AG10803 (cell line): Measurements from ENCODE around the gene GDAP2.

Experiments
- DNase-seq: peaks from one replicate; pipeline ENCODE4 v3.0.0; 2010; ENCODE audit warnings: low read depth
- H3K4me3 ChIP-seq: 2 replicates; pipeline ENCODE4 v1.5.1; 2011; ENCODE audit warnings: mild to moderate bottlenecking, low read length, control low read depth
- TF ChIP-seq, protein P1 (sequence below): conservative IDR thresholded peaks from 2 replicates; pipeline ENCODE4 v1.5.1; 2011; ENCODE audit warnings: mild to moderate bottlenecking, low read length, control low read depth, inconsistent platforms

Gene GDAP2

DNA sequence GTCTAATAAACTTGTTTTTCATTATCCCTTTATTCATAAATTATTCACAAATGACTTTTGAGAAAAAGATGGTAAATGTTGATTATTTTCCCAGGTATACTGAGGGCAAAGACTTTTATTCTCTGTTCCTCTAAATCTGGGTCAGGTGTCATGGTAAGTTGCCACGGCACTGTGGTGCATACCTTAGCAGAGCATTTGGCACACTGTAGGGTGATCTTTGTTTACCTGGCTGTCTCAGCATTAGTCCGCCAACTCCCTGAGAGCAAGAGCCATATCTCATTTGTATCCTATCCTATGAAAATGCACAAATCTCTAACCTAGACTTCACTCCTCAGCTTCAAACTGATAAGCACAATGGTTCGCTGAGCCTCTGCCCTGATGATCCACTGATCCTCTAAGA, 24.9 kb downstream of the GDAP2 start:
- DNase-seq: no peak
- no peak overlapping the region for H3K4me3 ChIP-seq
- TF ChIP-seq, protein P1, sequence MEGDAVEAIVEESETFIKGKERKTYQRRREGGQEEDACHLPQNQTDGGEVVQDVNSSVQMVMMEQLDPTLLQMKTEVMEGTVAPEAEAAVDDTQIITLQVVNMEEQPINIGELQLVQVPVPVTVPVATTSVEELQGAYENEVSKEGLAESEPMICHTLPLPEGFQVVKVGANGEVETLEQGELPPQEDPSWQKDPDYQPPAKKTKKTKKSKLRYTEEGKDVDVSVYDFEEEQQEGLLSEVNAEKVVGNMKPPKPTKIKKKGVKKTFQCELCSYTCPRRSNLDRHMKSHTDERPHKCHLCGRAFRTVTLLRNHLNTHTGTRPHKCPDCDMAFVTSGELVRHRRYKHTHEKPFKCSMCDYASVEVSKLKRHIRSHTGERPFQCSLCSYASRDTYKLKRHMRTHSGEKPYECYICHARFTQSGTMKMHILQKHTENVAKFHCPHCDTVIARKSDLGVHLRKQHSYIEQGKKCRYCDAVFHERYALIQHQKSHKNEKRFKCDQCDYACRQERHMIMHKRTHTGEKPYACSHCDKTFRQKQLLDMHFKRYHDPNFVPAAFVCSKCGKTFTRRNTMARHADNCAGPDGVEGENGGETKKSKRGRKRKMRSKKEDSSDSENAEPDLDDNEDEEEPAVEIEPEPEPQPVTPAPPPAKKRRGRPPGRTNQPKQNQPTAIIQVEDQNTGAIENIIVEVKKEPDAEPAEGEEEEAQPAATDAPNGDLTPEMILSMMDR: no peak

- TF ChIP-seq, protein P1: no peak
- H3K4me3 ChIP-seq: no peak overlapping the region
- DNase-seq: no peak
Observed at GRCh38 chr1:117902944-117903343, 26.5 kb downstream of the GDAP2 start.

GRCh38 chr1:117899801-117900200, 29.6 kb downstream of the GDAP2 start:
- DNase-seq: no peak
- TF ChIP-seq, protein P1: no peak
- H3K4me3 ChIP-seq: no peak overlapping the region

DNA sequence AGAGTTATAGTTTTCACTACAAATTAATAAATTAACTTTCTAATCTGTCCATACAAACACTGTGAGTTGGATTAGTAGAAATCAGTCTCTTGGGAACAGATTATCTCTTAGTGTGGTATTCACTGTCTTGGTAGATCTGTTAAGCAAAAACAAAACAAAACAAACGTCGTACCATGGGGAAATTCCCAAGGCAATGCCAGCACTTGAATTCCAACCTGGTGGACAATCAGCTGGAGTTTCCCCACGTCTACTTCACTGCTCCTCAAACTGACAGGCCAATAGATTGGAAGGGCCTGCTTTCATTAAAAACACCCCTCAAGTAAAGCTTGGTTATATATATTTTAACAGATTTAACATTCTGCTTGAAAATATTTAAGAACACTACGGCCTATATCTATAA, 31.9 kb downstream of the GDAP2 start:
- TF ChIP-seq, protein P1: no peak
- DNase-seq: peak; percentile 5
- H3K4me3 ChIP-seq: no peak overlapping the region

DNA sequence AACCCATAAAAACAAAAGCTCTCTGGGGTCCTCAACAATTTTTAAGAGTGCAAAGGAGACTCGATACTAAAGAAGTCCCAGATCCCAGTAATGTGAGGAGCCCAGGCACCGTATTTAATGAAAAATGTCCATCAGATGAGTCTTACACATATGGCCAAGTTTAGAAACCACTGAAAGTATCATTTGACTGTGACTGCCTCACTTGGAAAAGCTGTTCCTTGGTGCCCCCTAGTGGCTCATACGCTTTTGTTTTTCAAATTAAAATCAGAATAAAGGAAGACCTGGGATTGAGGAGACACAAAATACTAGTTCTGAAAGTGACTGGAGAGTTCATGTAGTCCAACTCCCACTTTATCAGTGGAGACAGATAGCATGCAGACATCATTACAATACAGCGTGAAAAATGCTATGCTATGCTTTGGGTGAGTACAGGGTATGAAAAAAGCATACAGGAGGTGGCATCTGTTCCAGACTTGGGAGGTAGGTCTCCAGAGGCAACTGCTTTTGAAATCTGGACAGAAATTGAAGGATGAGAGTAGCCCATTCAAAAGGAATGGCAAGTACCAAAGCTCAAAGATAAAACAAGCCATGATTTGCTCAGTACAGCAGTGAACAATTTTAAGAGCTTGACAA, 33.8 kb downstream of the GDAP2 start:
- H3K4me3 ChIP-seq: no peak overlapping the region
- TF ChIP-seq, protein P1: peak; percentile 86
- peak; percentile 88 for DNase-seq

DNA sequence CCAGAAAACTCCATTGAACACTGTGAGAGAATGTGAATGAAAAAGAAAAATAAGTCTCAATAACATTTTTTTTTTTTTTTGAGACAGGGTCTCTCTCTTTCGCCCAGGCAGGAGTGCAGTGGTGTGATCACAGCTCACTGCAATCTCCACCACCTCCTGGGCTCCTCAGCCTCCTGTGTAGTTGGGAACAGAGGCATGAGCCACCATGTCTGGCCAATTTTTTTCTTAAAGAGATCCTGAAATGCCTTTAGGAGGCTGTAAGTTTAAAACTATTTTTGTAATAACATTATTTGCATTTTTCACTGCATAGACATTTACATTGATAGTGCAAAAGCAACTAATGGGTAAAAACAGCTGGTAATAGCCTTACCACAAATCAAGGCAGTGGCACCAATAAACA, 35.3 kb downstream of the GDAP2 start:
- no peak overlapping the region for H3K4me3 ChIP-seq
- DNase-seq: no peak
- TF ChIP-seq, protein P1: no peak

- no peak for DNase-seq
- no peak overlapping the region for H3K4me3 ChIP-seq
- TF ChIP-seq, protein P1: no peak
Observed at GRCh38 chr1:117892512-117892911, 36.9 kb downstream of the GDAP2 start.
